ENCODE data around the gene RAB11FIP5.

Gene RAB11FIP5

GRCh38 chr2:73033142-73033765 lies 79.5 kb downstream of the RAB11FIP5 start:
- DNase-seq, result no peak

DNA sequence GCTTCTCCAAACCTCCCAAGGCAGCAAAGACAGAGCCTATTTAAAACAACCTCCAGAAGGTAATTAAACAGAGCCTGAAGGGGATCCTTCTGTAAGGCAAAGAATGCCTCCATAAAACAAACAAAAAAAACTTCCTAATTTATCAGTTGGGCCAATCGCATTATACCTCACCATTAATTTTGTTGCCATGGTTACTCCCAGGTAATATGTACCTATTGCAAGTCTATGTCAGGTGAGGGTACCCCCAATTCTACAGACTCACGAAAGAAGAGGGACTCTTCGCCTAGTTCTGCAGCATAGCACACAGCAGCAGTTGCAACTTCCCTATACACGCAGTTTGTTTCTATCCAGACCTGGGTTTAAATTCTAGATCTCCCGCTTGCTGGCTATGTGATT lies 80.0 kb downstream of the RAB11FIP5 start:
- DNase-seq, result no peak

GRCh38 chr2:73031725-73032701 lies 80.7 kb downstream of the RAB11FIP5 start:
- DNase-seq, result no peak

DNA sequence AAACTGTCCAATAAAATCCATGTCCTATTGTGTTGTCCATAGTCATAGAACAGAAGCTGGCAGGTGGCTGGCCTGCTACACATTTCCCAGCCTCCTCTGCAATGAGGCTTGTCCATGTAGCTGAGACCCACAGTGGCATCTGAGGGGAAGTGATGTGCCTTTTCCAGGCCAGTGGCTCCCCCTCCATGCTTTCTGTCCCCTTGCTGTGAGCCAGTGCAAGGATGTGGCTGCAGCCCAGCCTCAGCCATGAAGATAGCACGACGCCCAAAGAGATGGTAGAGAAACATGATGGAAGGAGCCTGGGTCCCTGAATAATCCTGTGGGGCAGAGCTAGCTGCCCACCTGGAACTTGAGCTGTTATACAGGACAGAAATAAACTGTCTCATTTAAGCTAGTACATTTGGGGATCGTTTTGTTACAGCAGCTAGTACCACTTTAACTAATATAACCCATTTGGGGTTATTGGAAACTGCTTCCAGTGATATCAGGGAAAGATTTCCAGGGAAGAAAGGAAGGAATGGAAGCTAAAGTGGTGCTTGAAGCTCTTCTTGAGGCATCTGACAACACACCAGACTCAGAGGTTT lies 81.6 kb downstream of the RAB11FIP5 start:
- no peak for DNase-seq

GRCh38 chr2:73028841-73029240 lies 83.9 kb downstream of the RAB11FIP5 start:
- no peak for DNase-seq

DNA sequence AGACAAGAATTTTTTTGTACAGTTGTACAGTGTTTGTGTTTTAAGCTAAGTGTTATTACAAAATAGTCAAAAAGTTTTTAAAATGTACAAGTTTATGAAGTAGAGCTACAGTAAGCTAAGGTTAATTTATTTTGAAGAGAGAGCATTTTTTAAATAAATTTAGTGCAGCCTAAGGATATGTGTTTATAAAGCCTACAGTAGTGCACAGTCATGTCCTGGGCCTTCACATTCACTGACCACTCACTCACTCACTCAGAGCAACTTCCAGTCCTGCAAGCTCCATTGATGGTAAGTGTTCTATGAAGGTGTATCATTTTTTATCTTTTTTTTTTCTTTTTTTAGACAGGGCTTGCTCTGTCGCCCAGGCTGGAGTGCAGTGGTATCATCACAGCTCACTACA lies 85.4 kb downstream of the RAB11FIP5 start:
- DNase-seq, result no peak

- DNase-seq, result no peak
Observed at GRCh38 chr2:73023497-73023896, 89.3 kb downstream of the RAB11FIP5 start.
